NCI-H446 (cell line): ENCODE results near the gene SAP30L.
A peak's percentile ranks its signal among the peaks of the same experiment; 100 is the strongest.

Experiments used
- DNase-seq, 2 experiments: peaks; one replicate each; lab custom pipeline; 2025; lab: John Stamatoyannopoulos, UW

The SAP30L gene

GRCh38 chr5:154421868-154422267, 23.9 kb upstream of the SAP30L start:
- peak in 1 of 2 experiments; percentile 8 for DNase-seq

- DNase-seq = no peak
Measured at GRCh38 chr5:154422298-154422697, 23.5 kb upstream of the SAP30L start.

- DNase-seq = no peak
Measured at GRCh38 chr5:154428208-154428607, 17.6 kb upstream of the SAP30L start.

- no peak for DNase-seq
Measured at GRCh38 chr5:154429341-154429740, 16.5 kb upstream of the SAP30L start.

GRCh38 chr5:154430466-154430865, 15.3 kb upstream of the SAP30L start:
- DNase-seq = no peak

GRCh38 chr5:154430961-154431630, 14.7 kb upstream of the SAP30L start:
- DNase-seq = no peak

- DNase-seq = no peak
Measured at GRCh38 chr5:154435226-154435625, 10.6 kb upstream of the SAP30L start.

GRCh38 chr5:154437281-154437965, 8.4 kb upstream of the SAP30L start:
- DNase-seq = no peak

GRCh38 chr5:154440540-154440939, 5.3 kb upstream of the SAP30L start:
- no peak for DNase-seq

- DNase-seq = no peak
Measured at GRCh38 chr5:154442801-154443200, 3.0 kb upstream of the SAP30L start.

- DNase-seq = no peak
Measured at GRCh38 chr5:154444556-154445421, 1.0 kb upstream of the SAP30L start.

- DNase-seq = peak in 1 of 2 experiments; percentile 10
Measured at GRCh38 chr5:154446195-154447088, 645 bp downstream of the SAP30L start.

- no peak for DNase-seq
Measured at GRCh38 chr5:154447089-154447725, 1.4 kb downstream of the SAP30L start.

GRCh38 chr5:154449786-154450185, 4.0 kb downstream of the SAP30L start:
- DNase-seq = no peak

GRCh38 chr5:154451957-154452356, 6.2 kb downstream of the SAP30L start:
- DNase-seq = no peak

- no peak for DNase-seq
Measured at GRCh38 chr5:154455585-154455984, 9.8 kb downstream of the SAP30L start.

GRCh38 chr5:154456540-154456939, 10.7 kb downstream of the SAP30L start:
- no peak for DNase-seq

GRCh38 chr5:154459015-154459414, 13.2 kb downstream of the SAP30L start:
- DNase-seq = no peak

- DNase-seq = no peak
Measured at GRCh38 chr5:154460172-154460571, 14.4 kb downstream of the SAP30L start.

- DNase-seq = no peak
Measured at GRCh38 chr5:154461531-154461930, 15.7 kb downstream of the SAP30L start.

GRCh38 chr5:154464438-154464837, 18.6 kb downstream of the SAP30L start:
- DNase-seq = no peak
